HG02623 (cell line): ENCODE results near the gene PLXDC1.

Experiments used
- ATAC-seq: cut with Tn5 transposase; IDR thresholded peaks from one replicate; pipeline ENCODE4 v1.9.1; 2021; ENCODE audit warnings: moderate library complexity; ENCODE audit not compliant: unreplicated experiment

The PLXDC1 gene

GRCh38 chr17:39099663-39100286 is 51.7 kb downstream of the PLXDC1 start:
- no peak for ATAC-seq

GRCh38 chr17:39098588-39098987 is 52.8 kb downstream of the PLXDC1 start:
- ATAC-seq, result no peak

DNA sequence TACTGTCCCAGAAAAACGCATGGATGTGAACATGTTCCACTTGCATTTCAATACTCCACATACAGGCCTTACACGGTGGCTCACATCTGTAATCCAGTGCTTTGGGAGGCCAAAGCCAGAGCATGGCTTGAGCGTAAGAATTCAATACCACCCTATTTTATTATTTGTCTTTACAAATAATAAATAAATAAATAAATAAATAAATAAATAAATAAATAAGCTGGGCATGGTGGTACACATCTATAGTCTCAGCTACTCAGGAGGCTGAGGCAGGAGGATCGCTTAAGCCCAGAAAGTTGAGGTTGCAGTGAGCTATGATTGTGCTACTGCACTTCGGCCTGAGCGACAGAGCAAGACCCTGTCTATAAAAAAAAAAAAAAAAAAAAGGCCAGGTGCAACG is 53.9 kb downstream of the PLXDC1 start:
- no peak for ATAC-seq

- no peak for ATAC-seq
Measured at GRCh38 chr17:39097150-39097519, 54.3 kb downstream of the PLXDC1 start.

- ATAC-seq, result no peak
Measured at GRCh38 chr17:39096508-39097149, 54.8 kb downstream of the PLXDC1 start.

GRCh38 chr17:39095309-39095686 is 56.1 kb downstream of the PLXDC1 start:
- no peak for ATAC-seq

DNA sequence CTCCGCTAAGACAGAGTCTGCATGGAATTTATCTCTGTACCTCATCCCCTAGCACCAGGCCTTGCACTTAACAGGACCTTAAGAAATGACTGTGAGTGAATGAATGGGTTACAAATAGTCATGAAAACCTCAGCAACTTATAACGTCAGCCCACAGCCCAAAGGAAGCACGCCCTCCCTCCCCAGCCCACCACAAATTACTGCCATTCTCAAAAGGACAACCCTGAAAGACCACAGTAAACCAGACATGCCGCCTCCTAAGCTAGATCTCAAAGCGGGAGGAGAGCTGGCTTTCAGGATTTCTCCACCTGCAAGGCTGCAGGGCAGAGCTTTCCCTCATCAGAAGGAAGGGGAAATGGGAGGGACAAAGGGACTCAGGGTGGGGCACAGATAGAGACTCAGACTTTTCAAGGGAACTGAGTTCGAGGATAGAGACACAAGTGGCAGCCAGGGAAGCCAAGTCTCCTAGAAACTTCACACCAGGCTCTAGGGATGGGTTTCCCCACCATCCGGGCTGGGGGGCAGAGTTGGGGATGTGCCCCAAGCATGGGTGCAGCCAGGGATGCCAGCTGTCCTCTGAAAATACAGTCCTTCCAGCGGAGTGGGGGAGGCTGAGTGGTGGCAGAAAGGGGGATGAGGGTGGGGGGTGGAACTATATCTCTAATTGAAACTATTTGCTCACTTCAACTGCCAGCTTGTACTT is 56.7 kb downstream of the PLXDC1 start:
- ATAC-seq, result no peak

GRCh38 chr17:39092692-39093230 is 58.7 kb downstream of the PLXDC1 start:
- ATAC-seq, result no peak

GRCh38 chr17:39090908-39091665 is 60.4 kb downstream of the PLXDC1 start:
- no peak for ATAC-seq

- no peak for ATAC-seq
Measured at GRCh38 chr17:39090400-39090799, 61.0 kb downstream of the PLXDC1 start.

GRCh38 chr17:39084558-39084957 is 66.9 kb downstream of the PLXDC1 start:
- no peak for ATAC-seq

DNA sequence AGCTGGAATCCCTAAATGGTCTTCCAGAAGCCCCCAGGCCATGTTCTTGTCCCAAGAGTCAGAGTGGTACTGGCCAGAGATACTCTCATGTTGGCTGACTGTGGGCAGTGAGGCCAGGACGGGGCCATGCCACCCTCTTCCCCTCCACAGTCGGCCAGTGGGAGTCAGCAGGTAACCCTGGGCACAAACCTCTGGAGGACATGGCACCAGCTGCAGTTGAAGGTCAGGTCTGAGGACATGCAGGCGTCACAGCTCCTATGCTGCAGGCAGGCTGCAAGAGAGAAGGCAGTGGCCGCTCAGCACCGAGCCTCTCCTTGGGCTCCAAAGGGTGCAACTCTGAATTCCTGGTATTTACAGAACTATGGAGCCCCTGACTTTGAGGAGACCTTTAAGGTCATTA is 68.2 kb downstream of the PLXDC1 start:
- ATAC-seq, result no peak

DNA sequence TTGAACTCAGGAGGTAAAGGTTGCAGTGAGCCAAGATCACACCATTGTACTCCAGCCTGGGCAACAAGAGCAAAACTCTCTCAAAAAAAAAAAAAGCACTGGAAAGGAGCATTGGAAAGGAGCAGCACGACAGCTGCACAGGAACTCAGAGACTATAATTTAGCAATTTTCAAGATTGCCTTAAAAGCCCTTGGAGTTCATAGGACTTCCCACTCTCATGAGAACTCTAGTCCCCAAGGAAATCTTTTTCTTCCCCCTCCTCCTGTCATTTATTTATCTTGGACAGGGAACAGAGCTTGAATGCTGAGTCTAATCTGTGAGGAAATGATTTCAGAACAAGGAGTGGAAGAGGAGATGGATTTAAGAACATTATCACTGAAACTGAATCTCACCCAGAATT is 69.0 kb downstream of the PLXDC1 start:
- ATAC-seq, result no peak

DNA sequence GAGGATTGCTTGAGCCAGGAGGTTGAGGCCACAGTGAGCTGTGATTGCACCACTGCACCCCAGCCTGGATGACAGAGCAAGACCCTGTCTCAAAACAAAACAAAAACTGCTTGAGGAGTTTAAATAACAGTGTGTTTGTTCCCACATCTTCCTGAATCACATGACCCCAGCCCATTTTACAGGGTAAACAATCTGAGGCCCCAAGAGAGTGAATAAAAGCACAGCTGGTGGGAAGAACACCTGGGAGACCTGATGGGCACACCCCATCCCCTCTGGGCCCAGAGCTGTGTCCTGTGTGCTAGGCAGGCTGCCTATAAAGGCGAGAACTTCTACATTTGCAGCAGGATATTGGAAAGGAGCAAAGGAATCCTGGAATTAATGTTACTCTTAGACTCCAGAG is 69.6 kb downstream of the PLXDC1 start:
- no peak for ATAC-seq

DNA sequence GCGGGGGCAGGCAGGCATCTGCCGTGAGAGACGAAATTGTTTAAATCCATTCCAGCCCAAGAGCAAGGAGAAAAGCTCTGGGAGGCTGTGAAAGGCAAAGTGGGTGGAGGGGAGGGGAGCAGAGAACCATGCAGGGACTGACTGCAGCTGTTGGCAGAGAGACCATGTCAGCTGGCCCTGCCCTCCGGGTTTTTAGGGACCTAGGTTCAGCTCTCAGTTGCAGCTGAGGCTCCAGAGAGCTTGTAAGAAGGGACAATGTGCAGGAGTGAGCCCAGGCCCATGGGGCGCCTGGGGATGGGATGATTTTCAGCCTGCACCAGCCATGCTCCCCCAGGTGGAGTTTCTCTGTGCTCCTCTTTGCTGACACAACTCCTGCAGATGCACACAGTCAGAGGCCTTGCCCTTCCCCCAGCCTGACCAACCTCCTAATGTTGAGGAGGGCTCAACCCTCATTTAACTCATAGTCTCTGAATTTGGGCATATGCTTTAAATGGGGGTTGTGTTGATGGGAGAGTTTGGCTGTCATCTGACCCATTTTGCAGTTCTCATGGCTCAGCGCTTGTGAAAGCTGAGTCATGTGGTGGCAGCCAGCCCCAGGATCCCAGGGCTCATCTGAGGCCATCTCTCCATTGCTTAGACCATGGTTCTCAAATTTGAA is 70.9 kb downstream of the PLXDC1 start:
- no peak for ATAC-seq

GRCh38 chr17:39079836-39080235 is 71.6 kb downstream of the PLXDC1 start:
- ATAC-seq, result no peak

- no peak for ATAC-seq
Measured at GRCh38 chr17:39077866-39078265, 73.6 kb downstream of the PLXDC1 start.

GRCh38 chr17:39077252-39077651 is 74.2 kb downstream of the PLXDC1 start:
- no peak for ATAC-seq

GRCh38 chr17:39074676-39075075 is 76.8 kb downstream of the PLXDC1 start:
- ATAC-seq, result no peak

DNA sequence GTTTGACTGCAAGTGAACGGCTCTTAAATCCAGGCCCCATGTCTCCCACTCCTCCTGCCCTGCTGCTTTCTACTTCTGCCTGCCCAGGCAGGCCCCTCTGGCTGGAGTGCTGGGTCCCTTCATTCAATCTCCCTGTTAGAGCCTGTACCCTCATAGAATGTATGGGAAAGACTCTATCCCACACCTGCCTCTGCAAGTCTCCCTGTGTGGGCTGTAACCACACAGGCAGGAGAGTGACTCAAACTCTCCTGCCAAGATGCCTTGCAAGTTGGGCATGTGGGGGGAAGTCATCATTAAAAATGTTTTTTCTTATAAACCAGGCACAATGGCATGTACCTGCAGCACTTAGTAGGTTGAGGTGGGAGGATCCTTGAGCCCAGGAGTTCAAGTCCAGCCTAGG is 77.5 kb downstream of the PLXDC1 start:
- no peak for ATAC-seq

- ATAC-seq, result no peak
Measured at GRCh38 chr17:39073353-39073752, 78.1 kb downstream of the PLXDC1 start.
